ENCODE data around the gene NOG. TPM values are rescaled to one million over a fixed set of nuclear protein-coding genes. Genes with fewer than 3 reads are reported as not detected.

NOG gene
- total RNA-seq, 4 donors from 2014 or later, result 2.9 to 6.7 (median 3.1) TPM

DNA sequence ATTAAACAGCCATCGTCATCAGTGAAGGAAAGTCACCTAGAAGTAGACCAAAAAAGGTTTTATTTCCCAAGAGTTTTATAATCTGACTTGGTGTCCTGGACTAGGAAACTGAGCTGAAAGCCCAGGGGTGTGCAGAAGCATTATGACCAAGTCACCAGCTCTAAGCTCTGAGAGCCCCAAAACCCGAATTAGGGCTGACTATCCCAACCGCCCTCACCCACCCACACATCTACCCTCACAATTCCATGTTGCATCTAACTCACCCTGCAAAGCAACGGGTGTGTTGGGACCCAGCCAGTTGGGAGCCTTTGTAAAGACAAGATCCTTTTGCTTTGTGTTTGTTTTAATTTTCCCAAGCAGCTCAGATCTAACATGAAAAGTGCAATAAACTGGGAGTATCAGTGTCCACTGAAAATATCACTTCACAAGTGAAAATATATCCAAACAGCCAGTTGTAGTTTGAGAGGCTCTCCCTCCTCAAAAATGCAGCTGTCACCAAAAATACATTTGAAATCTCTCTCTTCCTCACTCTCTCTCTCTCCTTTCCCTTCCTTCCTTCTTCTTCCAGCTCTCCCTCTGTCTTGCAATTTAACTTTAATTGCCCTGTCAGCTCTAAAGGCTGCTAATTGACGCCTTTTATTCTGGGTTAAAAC, 16.2 kb upstream of the NOG start:
- H3K36me3 ChIP-seq, result no peaks in the 10 kb centered on the region
- no peaks in the 10 kb centered on the region for H3K9me3 ChIP-seq
- DNase-seq, result no peak
- intact Hi-C loops (cut with DNase I; ENCODE audit: low total_unique reads), result loop anchor here (5.0 kb wide), 1 partner anchor 125 kb away; no protein-coding TSS in a partner anchor
- peak overlapping the region; percentile 66 to 92 (median 86) for H3K27ac ChIP-seq
- H3K4me1 ChIP-seq, result peaks cover 36 to 47% of the 10 kb centered on the region in 2 donors
- TF ChIP-seq, protein P1, sequence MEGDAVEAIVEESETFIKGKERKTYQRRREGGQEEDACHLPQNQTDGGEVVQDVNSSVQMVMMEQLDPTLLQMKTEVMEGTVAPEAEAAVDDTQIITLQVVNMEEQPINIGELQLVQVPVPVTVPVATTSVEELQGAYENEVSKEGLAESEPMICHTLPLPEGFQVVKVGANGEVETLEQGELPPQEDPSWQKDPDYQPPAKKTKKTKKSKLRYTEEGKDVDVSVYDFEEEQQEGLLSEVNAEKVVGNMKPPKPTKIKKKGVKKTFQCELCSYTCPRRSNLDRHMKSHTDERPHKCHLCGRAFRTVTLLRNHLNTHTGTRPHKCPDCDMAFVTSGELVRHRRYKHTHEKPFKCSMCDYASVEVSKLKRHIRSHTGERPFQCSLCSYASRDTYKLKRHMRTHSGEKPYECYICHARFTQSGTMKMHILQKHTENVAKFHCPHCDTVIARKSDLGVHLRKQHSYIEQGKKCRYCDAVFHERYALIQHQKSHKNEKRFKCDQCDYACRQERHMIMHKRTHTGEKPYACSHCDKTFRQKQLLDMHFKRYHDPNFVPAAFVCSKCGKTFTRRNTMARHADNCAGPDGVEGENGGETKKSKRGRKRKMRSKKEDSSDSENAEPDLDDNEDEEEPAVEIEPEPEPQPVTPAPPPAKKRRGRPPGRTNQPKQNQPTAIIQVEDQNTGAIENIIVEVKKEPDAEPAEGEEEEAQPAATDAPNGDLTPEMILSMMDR (IDR thresholded peaks at IDR 0.05 in 4 of 5, conservative IDR thresholded peaks at IDR 0.05 in 1 of 5), result no peak
- no peak for TF ChIP-seq POLR2A (IDR thresholded peaks at IDR 0.05)
- in situ Hi-C loops (cut with MboI; ENCODE audit: low sequenced_read_pairs in 4 of 4), result loop anchor here in 1 of 4 donors (25.0 kb wide), 1 partner anchor 385 kb away; the partner anchor contains the start of gene COIL
- H3K27me3 ChIP-seq, result no peaks in the 10 kb centered on the region
- peak overlapping the region; percentile 23 to 45 (median 40) for H3K4me3 ChIP-seq
- peak in 1 of 2 donors; percentile 6 for ATAC-seq

DNA sequence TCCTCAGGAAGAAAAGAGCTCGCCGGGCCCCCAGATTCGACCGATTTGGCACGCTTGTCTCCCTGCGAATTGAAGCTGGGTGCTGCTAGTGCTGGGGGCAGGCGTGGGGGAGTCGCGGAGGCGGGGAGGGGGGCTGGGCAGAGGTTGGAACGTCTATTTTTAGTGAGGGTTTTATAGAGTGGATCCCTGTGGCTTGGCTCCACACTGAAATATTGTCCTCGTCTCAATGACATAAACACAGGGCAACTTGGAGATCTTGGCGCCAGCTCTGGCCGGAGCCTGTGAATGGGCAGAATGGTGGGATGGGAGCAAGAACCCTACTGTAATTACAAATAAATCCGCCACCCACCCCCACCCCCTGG, 15.7 kb upstream of the NOG start:
- Histone ChIP-seq H3K27ac (peak overlapping the region; percentile 66 to 92 (median 86)), H3K4me3 (peak overlapping the region; percentile 23 to 45 (median 40)), H3K27me3 (no peaks in the 10 kb centered on the region), H3K9me3 (no peaks in the 10 kb centered on the region), H3K4me1 (peaks cover 40 to 52% of the 10 kb centered on the region in 2 donors), H3K36me3 (no peaks in the 10 kb centered on the region)
- in situ Hi-C loops (cut with MboI; ENCODE audit: low sequenced_read_pairs in 4 of 4), result loop anchor here in 1 of 4 donors (25.0 kb wide), 1 partner anchor 384 kb away; the partner anchor contains the start of gene COIL
- TF ChIP-seq POLR2A (IDR thresholded peaks at IDR 0.05), result no peak
- TF ChIP-seq, protein P1 (IDR thresholded peaks at IDR 0.05 in 4 of 5, conservative IDR thresholded peaks at IDR 0.05 in 1 of 5), result no peak
- peak; percentile 79 to 81 for ATAC-seq
- intact Hi-C loops (cut with DNase I; ENCODE audit: low total_unique reads), result loop anchor here (5.0 kb wide), 1 partner anchor 124 kb away; no protein-coding TSS in a partner anchor
- DNase-seq, result peak; percentile 54 to 76

DNA sequence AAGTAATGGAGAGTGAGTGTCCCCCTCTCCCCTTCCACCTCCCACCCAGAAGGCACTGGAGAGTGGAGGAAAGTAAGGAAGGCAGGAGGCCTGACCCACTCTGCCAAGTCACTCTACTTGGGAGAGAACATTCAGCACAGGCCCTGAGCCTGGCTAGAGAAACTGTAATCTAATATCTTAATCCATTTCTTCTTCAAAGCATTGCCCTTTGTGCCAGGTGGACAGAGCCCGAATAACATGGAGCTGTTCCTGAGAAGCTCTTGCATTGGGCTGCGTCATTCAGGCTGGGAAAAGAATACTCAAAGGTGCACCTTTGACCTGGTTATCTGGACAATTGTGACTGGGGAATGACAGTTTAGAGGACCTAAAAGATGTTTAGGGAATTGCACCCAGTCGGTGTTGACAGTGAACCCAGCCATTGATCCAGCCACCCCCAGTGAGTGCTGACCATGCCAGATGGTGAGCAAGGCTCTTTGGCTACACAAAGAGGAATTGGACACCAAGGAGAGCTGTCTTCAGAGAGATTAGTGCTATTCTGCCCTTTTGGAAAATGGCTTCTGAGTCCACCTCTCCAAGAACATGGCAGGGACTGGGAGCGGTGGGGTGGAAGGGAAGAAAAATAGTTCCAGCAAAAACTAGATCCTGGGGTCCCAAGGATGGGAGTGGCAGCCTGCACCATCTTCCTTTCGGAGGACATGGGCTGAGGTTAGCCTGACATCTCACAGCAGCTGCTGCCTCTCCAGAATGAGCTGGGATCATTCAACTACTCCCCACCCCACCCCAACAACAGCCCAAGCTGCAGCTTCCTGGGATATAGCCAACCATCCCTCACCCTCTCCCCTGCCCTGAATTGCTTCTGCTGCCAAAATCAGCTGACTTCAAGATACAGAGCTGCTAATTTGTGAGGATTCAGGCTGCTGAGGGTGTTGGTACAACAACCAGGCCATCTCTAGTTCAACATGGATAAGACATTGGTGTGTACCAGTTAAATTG, 11.6 kb upstream of the NOG start:
- Histone ChIP-seq H3K27me3 (no peaks in the 10 kb centered on the region), H3K27ac (peak overlapping the region; percentile 83 to 92 (median 86)), H3K9me3 (no peaks in the 10 kb centered on the region), H3K4me3 (no peak overlapping the region), H3K4me1 (peaks cover 40 to 53% of the 10 kb centered on the region in 2 donors), H3K36me3 (no peaks in the 10 kb centered on the region)
- peak; percentile 89 to 93 for ATAC-seq
- in situ Hi-C loops (cut with MboI; ENCODE audit: low sequenced_read_pairs in 4 of 4) (loop anchor here in 3 of 4 donors (5.0 to 25.0 kb wide), 3 partner anchors 125 to 380 kb away; partner anchors contain the start of gene COIL (in 1 of the 3)), intact Hi-C loops (cut with DNase I; ENCODE audit: low total_unique reads) (no loop called here)
- peak; percentile 67 to 80 for DNase-seq
- no peak for TF ChIP-seq POLR2A (IDR thresholded peaks at IDR 0.05)
- TF ChIP-seq, protein P1 (IDR thresholded peaks at IDR 0.05 in 4 of 5, conservative IDR thresholded peaks at IDR 0.05 in 1 of 5), result no peak

DNA sequence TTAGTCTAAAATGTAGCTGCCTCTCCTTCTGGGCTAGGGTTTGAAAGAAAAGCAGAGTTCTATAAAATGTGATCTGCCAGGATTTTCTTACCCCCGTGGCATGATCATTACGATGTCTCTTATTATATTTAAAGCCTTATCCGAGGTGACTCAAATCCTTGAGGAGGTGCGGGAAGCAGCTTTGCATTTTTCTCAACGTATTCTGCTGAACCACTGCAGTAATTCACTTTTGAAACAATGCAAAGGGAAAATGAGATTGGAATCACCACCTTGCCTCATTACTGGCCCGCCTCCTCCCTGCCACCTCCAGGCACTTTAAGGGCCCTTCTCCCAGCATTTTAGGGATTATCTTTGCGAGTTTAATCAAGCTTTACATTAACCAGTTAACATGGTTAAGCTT, 9.7 kb upstream of the NOG start:
- no peaks in the 10 kb centered on the region for H3K9me3 ChIP-seq
- DNase-seq (no peak), ATAC-seq (no peak)
- intact Hi-C loops (cut with DNase I; ENCODE audit: low total_unique reads), result no loop called here
- H3K36me3 ChIP-seq, result no peaks in the 10 kb centered on the region
- H3K4me3 ChIP-seq, result no peak overlapping the region
- TF ChIP-seq POLR2A (IDR thresholded peaks at IDR 0.05), result no peak
- TF ChIP-seq, protein P1 (IDR thresholded peaks at IDR 0.05 in 4 of 5, conservative IDR thresholded peaks at IDR 0.05 in 1 of 5), result no peak
- no peaks in the 10 kb centered on the region for H3K27me3 ChIP-seq
- peaks cover 25 to 36% of the 10 kb centered on the region in 2 donors for H3K4me1 ChIP-seq
- H3K27ac ChIP-seq, result no peak overlapping the region
- in situ Hi-C loops (cut with MboI; ENCODE audit: low sequenced_read_pairs in 4 of 4), result loop anchor here in 3 of 4 donors (5.0 to 25.0 kb wide), 3 partner anchors 124 to 379 kb away; partner anchors contain the start of gene COIL (in 1 of the 3)
